K562 (cell line): ENCODE data around the gene HDLBP. TPM values are rescaled to one million over a fixed set of nuclear protein-coding genes. Genes with fewer than 3 reads are reported as not detected.

Experiments
- BCLAF1 ChIP-seq, 2 experiments: fragments of 450-650 bp in 1 of 2; IDR thresholded peaks; 2 replicates each; pipeline ENCODE4 v1.6.1; 2011 to 2017; ENCODE audit warnings: low read depth in 2 of 2, antibody characterized with exemption in 1 of 2, borderline replicate concordance in 1 of 2, low read length in 1 of 2, mild to moderate bottlenecking in 1 of 2, mixed read lengths in 1 of 2; ENCODE audit not compliant: control insufficient read depth in 1 of 2
- CBX8 ChIP-seq: fragments of 200-600 bp; sonication (generic); IDR thresholded peaks from 2 replicates; pipeline ENCODE4 v1.6.1; 2012; ENCODE audit warnings: borderline replicate concordance, mixed run types, low read depth, mild to moderate bottlenecking, moderate library complexity, mixed read lengths, low read length, control low read depth, inconsistent platforms; ENCODE audit not compliant: poor library complexity, severe bottlenecking; ENCODE audit errors: extremely low read depth
- ETV6 ChIP-seq, 3 experiments: fragments of 150-350 bp in 1 of 3; sonication (generic) in 1 of 3; formaldehyde crosslinking in 1 of 3; IDR thresholded peaks; 2 replicates each; pipeline versions ENCODE4 v1.6.1 to v1.8.0; 2014 to 2022; ENCODE audit warnings: borderline replicate concordance in 2 of 3, low read depth in 2 of 3, antibody characterized with exemption in 1 of 3, low read length in 1 of 3, mild to moderate bottlenecking in 1 of 3, missing genetic modification reagents in 1 of 3
- HLTF ChIP-seq: fragments of 450-650 bp; IDR thresholded peaks from 2 replicates; pipeline ENCODE4 v1.6.1; 2016
- ILF3 ChIP-seq: fragments of 450-650 bp; IDR thresholded peaks from 2 replicates; pipeline ENCODE4 v1.6.1; 2018; ENCODE audit warnings: antibody characterized with exemption, mild to moderate bottlenecking, moderate library complexity, borderline replicate concordance
- IRF9 ChIP-seq: fragments of 450-650 bp; IDR thresholded peaks from 2 replicates; pipeline ENCODE4 v1.6.1; 2016; ENCODE audit warnings: missing biosample characterization, missing genetic modification characterization
- KLF13 ChIP-seq: fragments of 450-650 bp; IDR thresholded peaks from 2 replicates; pipeline ENCODE4 v1.6.1; 2016; ENCODE audit warnings: missing genetic modification characterization, low read depth, mild to moderate bottlenecking, missing compliant biosample characterization, moderate library complexity, borderline replicate concordance
- NFATC3 ChIP-seq: fragments of 450-650 bp; IDR thresholded peaks from 2 replicates; pipeline ENCODE4 v1.6.1; 2017; ENCODE audit warnings: mild to moderate bottlenecking
- TAF7 ChIP-seq: fragments of 450-650 bp; IDR thresholded peaks from 2 replicates; pipeline ENCODE4 v1.6.1; 2016; ENCODE audit warnings: missing genetic modification characterization, missing compliant biosample characterization
- TBL1XR1 ChIP-seq, 2 experiments: IDR thresholded peaks; 2 replicates each; pipeline ENCODE4 v1.6.1; 2012; ENCODE audit warnings: improper control_type of control experiment in 2 of 2, low read length in 2 of 2, mild to moderate bottlenecking in 1 of 2
- TRIM28 ChIP-seq: fragments of 450-650 bp; IDR thresholded peaks from 2 replicates; pipeline ENCODE4 v1.6.1; 2017
- ZNF133 ChIP-seq: fragments of 250-450 bp; sonication (Bioruptor Pico); IDR thresholded peaks from 2 replicates; pipeline ENCODE4 v1.4.0; 2020; ENCODE audit warnings: mild to moderate bottlenecking
- polyA plus RNA-seq, 8 experiments: library from polyadenylated mRNA; depleted of rRNA in 4 of 8; stranded (reverse) in 5 of 8; unstranded in 3 of 8; fragments of >200 nt; fragmentation: Nextera tagmentation in 2 of 8; fragmentation: Illumina TruSeq in 1 of 8; extraction: Ambion mirVana in 2 of 8; extraction: Trizol in 1 of 8; gene quantifications; 2 replicates each; pipeline versions ENCODE4 v1.2.1 to v1.2.3, GENCODE V29; 2011 to 2014; ENCODE audit warnings: inconsistent platforms in 1 of 8, missing spikeins in 1 of 8
- total RNA-seq, 7 experiments: library from RNA; depleted of rRNA in 6 of 7; stranded (reverse); fragments of >200 nt in 6 of 7; fragmentation: Illumina TruSeq in 2 of 7; extraction: Trizol in 2 of 7; gene quantifications; 2 replicates each; pipeline versions ENCODE4 v1.2.1 to v1.2.3, GENCODE V29; 2011 to 2021; ENCODE audit warnings: low replicate concordance in 1 of 7

Gene HDLBP
- total and polyA plus RNA-seq, 9 of the 15 experiments (the other 6 are each of a cell fraction or from before 2014, with no cell fraction given) = 24.4 to 378 (median 146) TPM

- TF ChIP-seq HLTF (no peak), NFATC3 (no peak), TAF7 (no peak), IRF9 (no peak), TRIM28 (no peak), ILF3 (no peak), TBL1XR1 (IDR thresholded peaks at IDR 0.05; ENCODE audit: low read length in 2 of 2) (no peak), BCLAF1 (IDR thresholded peaks at IDR 0.05; ENCODE audit: borderline replicate concordance in 1 of 2, control insufficient read depth in 1 of 2, low read depth in 2 of 2, low read length in 1 of 2) (no peak), ETV6 (IDR thresholded peaks at IDR 0.05; ENCODE audit: borderline replicate concordance in 1 of 2, low read depth in 2 of 2, low read length in 1 of 2) (no peak), ETV6 (CRISPR knock-in tag; IDR thresholded peaks at IDR 0.05; ENCODE audit: borderline replicate concordance) (no peak), CBX8 (no peak), KLF13 (tag) (no peak), ZNF133 (no peak)
These were observed 71.1 kb downstream of the HDLBP start (continued) for GRCh38 chr2:241244368-241244767.
